Omental fat pad (tissue), 4 donors: Measurements from ENCODE around the gene CLASP1. TPM values are rescaled to one million over a fixed set of nuclear protein-coding genes. Genes with fewer than 3 reads are reported as not detected.

Experiments
- ATAC-seq: fragments of 150-250 bp; one replicate; pipeline ENCODE4 v1.9.1; 2016; ENCODE audit warnings: mild to moderate bottlenecking, moderate library complexity; ENCODE audit not compliant: low FRiP score
- DNase-seq: peaks from one replicate; pipeline ENCODE4 v3.0.0-alpha.2; 2019; ENCODE audit warnings: low spot score
- CTCF ChIP-seq, 3 donors: fragments of 450-650 bp; IDR thresholded peaks; one replicate each; pipeline ENCODE4 v1.5.1; 2016 to 2017; ENCODE audit warnings: antibody characterized with exemption in 3 of 3, mild to moderate bottlenecking in 3 of 3, moderate library complexity in 2 of 3
- total RNA-seq, 4 donors: library from RNA; depleted of rRNA; stranded (reverse); fragments of >200 nt; gene quantifications; one replicate each; pipeline ENCODE4 v1.1.0, GENCODE V29; 2016

The CLASP1 gene
- total RNA-seq, 4 donors from 2014 or later, result 56.2 to 114 (median 64.5) TPM

GRCh38 chr2:121605820-121606733 is 43.2 kb downstream of the CLASP1 start:
- DNase-seq (no peak), ATAC-seq (no peak)
- TF ChIP-seq CTCF (IDR thresholded peaks at IDR 0.05), result no peak

GRCh38 chr2:121603185-121603584 is 46.1 kb downstream of the CLASP1 start:
- ATAC-seq (no peak), DNase-seq (no peak)
- no peak for TF ChIP-seq CTCF (IDR thresholded peaks at IDR 0.05)

- no peak for TF ChIP-seq CTCF (IDR thresholded peaks at IDR 0.05)
- no peak for DNase-seq
- no peak for ATAC-seq
Measured at GRCh38 chr2:121599963-121600651, 49.2 kb downstream of the CLASP1 start.

GRCh38 chr2:121598087-121598486 is 51.2 kb downstream of the CLASP1 start:
- no peak for TF ChIP-seq CTCF (IDR thresholded peaks at IDR 0.05)
- DNase-seq (no peak), ATAC-seq (no peak)

- ATAC-seq (peak; percentile 57), DNase-seq (no peak)
- TF ChIP-seq CTCF (IDR thresholded peaks at IDR 0.05), result no peak
Measured at GRCh38 chr2:121596221-121597080, 52.8 kb downstream of the CLASP1 start.

- ATAC-seq, result no peak
- TF ChIP-seq CTCF (IDR thresholded peaks at IDR 0.05), result no peak
Measured at GRCh38 chr2:121595012-121595891, 54.0 kb downstream of the CLASP1 start.

More at GRCh38 chr2:121595012-121595891, 54.0 kb downstream of the CLASP1 start:
- no peak for DNase-seq
